ENCODE measurements around the gene BCAR3. TPM values are rescaled to one million over a fixed set of nuclear protein-coding genes. Genes with fewer than 3 reads are reported as not detected.

BCAR3 gene
- total RNA-seq, 3 donors from 2014 or later: 26.7 to 42.7 (median 30.2) TPM

DNA sequence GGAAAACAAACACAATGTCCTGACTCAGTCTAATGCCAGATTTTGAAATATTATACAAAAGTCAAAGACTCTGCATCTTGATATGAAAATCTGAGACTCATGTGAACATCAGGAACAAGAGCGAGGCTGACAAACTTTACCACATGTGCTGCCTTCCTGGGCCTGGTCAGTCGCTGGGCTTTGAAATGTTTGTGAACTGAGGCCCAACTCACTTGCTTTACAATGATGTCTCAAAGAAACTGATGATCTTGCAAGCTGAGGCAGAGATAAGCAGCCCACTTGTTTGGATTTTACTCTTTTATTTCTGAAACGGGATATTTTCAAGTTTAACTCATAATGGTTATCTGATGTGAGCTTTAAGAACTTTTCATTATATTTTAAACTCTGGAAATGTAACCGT lies 2.1 kb downstream of the BCAR3 start:
- no peak overlapping the region for H3K4me3 ChIP-seq
- no peaks in the 10 kb centered on the region for H3K36me3 ChIP-seq
- H3K27ac ChIP-seq: no peak overlapping the region
- peaks cover 0 to 5% of the 10 kb centered on the region in 2 donors for H3K4me1 ChIP-seq
- no peak for TF ChIP-seq POLR2A (IDR thresholded peaks at IDR 0.05)
- TF ChIP-seq CTCF (IDR thresholded peaks at IDR 0.05): no peak
- TF ChIP-seq POLR2AphosphoS5 (IDR thresholded peaks at IDR 0.05): no peak
- intact Hi-C loops (cut with DNase I; ENCODE audit: low total_unique reads): loop anchor here (5.0 kb wide), 1 partner anchor 128 kb away; no protein-coding TSS in a partner anchor
- H3K27me3 ChIP-seq: no peaks in the 10 kb centered on the region
- H3K9me3 ChIP-seq: no peaks in the 10 kb centered on the region
- no peak for DNase-seq (ENCODE audit: low spot score in 2 of 2)

DNA sequence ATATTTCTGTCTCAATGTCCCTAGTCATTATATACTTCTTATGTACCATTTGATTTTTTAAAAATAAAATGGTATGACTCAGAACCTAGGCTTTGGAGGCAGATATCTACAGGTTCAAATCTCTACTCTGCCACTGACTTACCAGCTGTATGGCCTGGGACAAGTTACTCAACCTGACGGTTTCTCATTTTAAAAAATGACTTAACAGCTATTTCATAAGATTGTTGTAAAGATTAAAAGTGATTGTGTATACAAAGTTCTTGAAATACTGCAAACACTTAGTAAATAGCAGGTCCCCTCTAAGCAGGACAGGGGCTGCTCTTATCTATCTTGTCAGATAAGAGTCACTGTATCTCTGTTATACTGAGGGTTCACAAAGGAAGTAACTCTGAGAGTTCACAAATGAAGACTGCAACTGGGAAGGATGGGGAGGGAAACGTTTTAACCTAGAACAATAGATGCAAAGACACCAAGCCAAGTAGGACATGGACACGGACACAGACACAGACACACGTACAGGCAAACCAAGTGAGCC lies 2.6 kb downstream of the BCAR3 start:
- DNase-seq (ENCODE audit: low spot score in 2 of 2): no peak
- Histone ChIP-seq H3K9me3 (no peaks in the 10 kb centered on the region), H3K36me3 (no peaks in the 10 kb centered on the region), H3K27me3 (no peaks in the 10 kb centered on the region), H3K4me1 (peaks cover 0 to 5% of the 10 kb centered on the region in 2 donors), H3K27ac (no peak overlapping the region), H3K4me3 (no peak overlapping the region)
- TF ChIP-seq POLR2AphosphoS5 (IDR thresholded peaks at IDR 0.05) (no peak), POLR2A (IDR thresholded peaks at IDR 0.05) (no peak), CTCF (IDR thresholded peaks at IDR 0.05) (no peak)
- intact Hi-C loops (cut with DNase I; ENCODE audit: low total_unique reads): loop anchor here (5.0 kb wide), 1 partner anchor 128 kb away; no protein-coding TSS in a partner anchor

- Histone ChIP-seq H3K4me3 (no peak overlapping the region), H3K27me3 (no peaks in the 10 kb centered on the region), H3K9me3 (no peaks in the 10 kb centered on the region), H3K36me3 (no peaks in the 10 kb centered on the region), H3K4me1 (peaks cover under 1 to 6% of the 10 kb centered on the region in 2 donors), H3K27ac (no peak overlapping the region)
- TF ChIP-seq POLR2A (IDR thresholded peaks at IDR 0.05) (no peak), POLR2AphosphoS5 (IDR thresholded peaks at IDR 0.05) (no peak), CTCF (IDR thresholded peaks at IDR 0.05) (no peak)
- no peak for DNase-seq (ENCODE audit: low spot score in 2 of 2)
- intact Hi-C loops (cut with DNase I; ENCODE audit: low total_unique reads): loop anchor here (5.0 kb wide), 1 partner anchor 129 kb away; no protein-coding TSS in a partner anchor
Observed at GRCh38 chr1:93678491-93678890, 3.1 kb downstream of the BCAR3 start.

GRCh38 chr1:93677729-93678128 lies 3.9 kb downstream of the BCAR3 start:
- Histone ChIP-seq H3K4me1 (peaks cover 8 to 11% of the 10 kb centered on the region in 2 donors), H3K36me3 (no peaks in the 10 kb centered on the region), H3K4me3 (no peak overlapping the region), H3K9me3 (no peaks in the 10 kb centered on the region), H3K27ac (no peak overlapping the region), H3K27me3 (no peaks in the 10 kb centered on the region)
- no peak for TF ChIP-seq POLR2AphosphoS5 (IDR thresholded peaks at IDR 0.05)
- no peak for TF ChIP-seq POLR2A (IDR thresholded peaks at IDR 0.05)
- no peak for TF ChIP-seq CTCF (IDR thresholded peaks at IDR 0.05)
- intact Hi-C loops (cut with DNase I; ENCODE audit: low total_unique reads): loop anchor here (5.0 kb wide), 1 partner anchor 130 kb away; no protein-coding TSS in a partner anchor
- no peak for DNase-seq (ENCODE audit: low spot score in 2 of 2)

- no peaks in the 10 kb centered on the region for H3K27me3 ChIP-seq
- peak overlapping the region; percentile 22 to 46 for H3K27ac ChIP-seq
- H3K4me3 ChIP-seq: no peak overlapping the region
- DNase-seq (ENCODE audit: low spot score in 2 of 2): no peak
- H3K36me3 ChIP-seq: no peaks in the 10 kb centered on the region
- TF ChIP-seq CTCF (IDR thresholded peaks at IDR 0.05) (no peak), POLR2AphosphoS5 (IDR thresholded peaks at IDR 0.05) (no peak), POLR2A (IDR thresholded peaks at IDR 0.05) (no peak)
- intact Hi-C loops (cut with DNase I; ENCODE audit: low total_unique reads): loop anchor here (5.0 kb wide), 1 partner anchor 131 kb away; no protein-coding TSS in a partner anchor
- no peaks in the 10 kb centered on the region for H3K9me3 ChIP-seq
- H3K4me1 ChIP-seq: peaks cover 12 to 17% of the 10 kb centered on the region in 2 donors
Observed at GRCh38 chr1:93676427-93676826, 5.2 kb downstream of the BCAR3 start.
